EH (cell line): ENCODE results near the gene HBA2.
A peak's percentile ranks its signal among the peaks of the same experiment; 100 is the strongest.
"Not testable (repeated sequence)": the region's sequence is repeated elsewhere in the genome, so short reads cannot be mapped to it uniquely, and the experiment has no call there.

Experiments
- DNase-seq: peaks from one replicate; pipeline ENCODE4 v3.0.0-alpha.2; 2015; ENCODE audit warnings: low read depth

The HBA2 gene

GRCh38 chr16:194516-194915 is 21.8 kb downstream of the HBA2 start:
- DNase-seq = no peak

GRCh38 chr16:200388-200787 is 27.7 kb downstream of the HBA2 start:
- peak; percentile 76 for DNase-seq

- DNase-seq = no peak
These were observed 30.6 kb downstream of the HBA2 start for GRCh38 chr16:203246-203645.

- not testable (repeated sequence) for DNase-seq
These were observed 31.4 kb downstream of the HBA2 start for GRCh38 chr16:204046-204445.

- not testable (repeated sequence) for DNase-seq
These were observed 36.7 kb downstream of the HBA2 start for GRCh38 chr16:209359-209758.

- not testable (repeated sequence) for DNase-seq
These were observed 39.0 kb downstream of the HBA2 start for GRCh38 chr16:211631-212180.

- DNase-seq = peak; percentile 13
These were observed 40.3 kb downstream of the HBA2 start for GRCh38 chr16:212999-213398.

- no peak for DNase-seq
These were observed 47.3 kb downstream of the HBA2 start for GRCh38 chr16:220021-220420.
